ENCODE results near the gene EXOSC5.
"Not testable (repeated sequence)": the region's sequence is repeated elsewhere in the genome, so short reads cannot be mapped to it uniquely, and the experiment has no call there.

EXOSC5 gene

GRCh38 chr19:41397086-41398049 is at the start of gene EXOSC5, which contains the start of gene BCKDHA:
TSS of gene EXOSC5 (minus strand) at chr19:41397359. CDS start at chr19:41397328, 31 bp downstream.
TSS of gene BCKDHA (plus strand) at chr19:41397818. CDS start at chr19:41397828, 10 bp downstream.
- DNase-seq (ENCODE audit: low read depth): peak; percentile 99

GRCh38 chr19:41445575-41445974 is 48.4 kb upstream of the EXOSC5 start:
- no peak for DNase-seq (ENCODE audit: low read depth)

GRCh38 chr19:41443813-41444455 is 46.8 kb upstream of the EXOSC5 start:
- DNase-seq (ENCODE audit: low read depth): no peak

- DNase-seq (ENCODE audit: low read depth): no peak
Measured at GRCh38 chr19:41442473-41443355, 45.6 kb upstream of the EXOSC5 start, which contains the start of gene ERICH4. TSS of gene ERICH4 (plus strand) at chr19:41443156. CDS start at chr19:41443170, 14 bp downstream.

GRCh38 chr19:41441321-41441945 is 44.3 kb upstream of the EXOSC5 start:
- no peak for DNase-seq (ENCODE audit: low read depth)

GRCh38 chr19:41439441-41440222 is 42.5 kb upstream of the EXOSC5 start, which contains the start of gene DMAC2:
TSS of gene DMAC2 (minus strand) at chr19:41439912. CDS start at chr19:41439899, 13 bp downstream.
- DNase-seq (ENCODE audit: low read depth): peak; percentile 97

GRCh38 chr19:41437944-41438574 is 40.9 kb upstream of the EXOSC5 start:
- no peak for DNase-seq (ENCODE audit: low read depth)

GRCh38 chr19:41436674-41436951 is 39.5 kb upstream of the EXOSC5 start:
- no peak for DNase-seq (ENCODE audit: low read depth)

- no peak for DNase-seq (ENCODE audit: low read depth)
Measured at GRCh38 chr19:41435936-41436673, 38.9 kb upstream of the EXOSC5 start.

GRCh38 chr19:41435376-41435775 is 38.2 kb upstream of the EXOSC5 start:
- not testable (repeated sequence) for DNase-seq (ENCODE audit: low read depth)

GRCh38 chr19:41434450-41434849 is 37.3 kb upstream of the EXOSC5 start:
- DNase-seq (ENCODE audit: low read depth): no peak

- no peak for DNase-seq (ENCODE audit: low read depth)
Measured at GRCh38 chr19:41433171-41433570, 36.0 kb upstream of the EXOSC5 start.

GRCh38 chr19:41431426-41432386 is 34.5 kb upstream of the EXOSC5 start:
- peak; percentile 64 for DNase-seq (ENCODE audit: low read depth)

GRCh38 chr19:41430922-41431321 is 33.8 kb upstream of the EXOSC5 start:
- no peak for DNase-seq (ENCODE audit: low read depth)

GRCh38 chr19:41428481-41428859 is 31.3 kb upstream of the EXOSC5 start:
- no peak for DNase-seq (ENCODE audit: low read depth)

- DNase-seq (ENCODE audit: low read depth): peak; percentile 73
Measured at GRCh38 chr19:41427647-41428480, 30.7 kb upstream of the EXOSC5 start.

- DNase-seq (ENCODE audit: low read depth): peak; percentile 75
Measured at GRCh38 chr19:41426952-41427646, 29.9 kb upstream of the EXOSC5 start, which contains the start of gene B3GNT8. TSS of gene B3GNT8 (minus strand) at chr19:41427374. CDS start at chr19:41426778, 596 bp downstream.

Data from amniotic epithelial cell (primary cell).